Vagina (tissue), 2 donors: ENCODE measurements around the gene NCOA4.

ENCODE experiments used
- POLR2A ChIP-seq, 2 donors: fragments of 450-650 bp; IDR thresholded peaks; one replicate each; pipeline ENCODE4 v1.6.1; 2017; ENCODE audit warnings: antibody characterized with exemption in 2 of 2, mild to moderate bottlenecking in 2 of 2, moderate library complexity in 2 of 2
- POLR2AphosphoS5 ChIP-seq, 2 donors: sonication (generic); formaldehyde crosslinking; IDR thresholded peaks; one replicate each; pipeline ENCODE4 v1.9.0; 2017; ENCODE audit warnings: antibody characterized with exemption in 2 of 2, mild to moderate bottlenecking in 2 of 2, low read depth in 1 of 2; ENCODE audit not compliant: insufficient read depth in 1 of 2
- TF ChIP-seq, protein P1 (sequence below), 3 experiments: fragments of 450-650 bp in 2 of 3; fragments of 200-600 bp in 1 of 3; sonication (generic) in 1 of 3; IDR thresholded peaks; one replicate each; pipeline ENCODE4 v1.5.1; 2017 to 2019; ENCODE audit warnings: antibody characterized with exemption in 3 of 3, mild to moderate bottlenecking in 2 of 3, moderate library complexity in 2 of 3

GRCh38 chr10:45997994-45998763 lies 32.2 kb downstream of the NCOA4 start:
- TF ChIP-seq, protein P1, sequence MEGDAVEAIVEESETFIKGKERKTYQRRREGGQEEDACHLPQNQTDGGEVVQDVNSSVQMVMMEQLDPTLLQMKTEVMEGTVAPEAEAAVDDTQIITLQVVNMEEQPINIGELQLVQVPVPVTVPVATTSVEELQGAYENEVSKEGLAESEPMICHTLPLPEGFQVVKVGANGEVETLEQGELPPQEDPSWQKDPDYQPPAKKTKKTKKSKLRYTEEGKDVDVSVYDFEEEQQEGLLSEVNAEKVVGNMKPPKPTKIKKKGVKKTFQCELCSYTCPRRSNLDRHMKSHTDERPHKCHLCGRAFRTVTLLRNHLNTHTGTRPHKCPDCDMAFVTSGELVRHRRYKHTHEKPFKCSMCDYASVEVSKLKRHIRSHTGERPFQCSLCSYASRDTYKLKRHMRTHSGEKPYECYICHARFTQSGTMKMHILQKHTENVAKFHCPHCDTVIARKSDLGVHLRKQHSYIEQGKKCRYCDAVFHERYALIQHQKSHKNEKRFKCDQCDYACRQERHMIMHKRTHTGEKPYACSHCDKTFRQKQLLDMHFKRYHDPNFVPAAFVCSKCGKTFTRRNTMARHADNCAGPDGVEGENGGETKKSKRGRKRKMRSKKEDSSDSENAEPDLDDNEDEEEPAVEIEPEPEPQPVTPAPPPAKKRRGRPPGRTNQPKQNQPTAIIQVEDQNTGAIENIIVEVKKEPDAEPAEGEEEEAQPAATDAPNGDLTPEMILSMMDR (IDR thresholded peaks at IDR 0.05): no peak
- TF ChIP-seq POLR2A (IDR thresholded peaks at IDR 0.05): no peak
- no peak for TF ChIP-seq POLR2AphosphoS5 (IDR thresholded peaks at IDR 0.05; ENCODE audit: insufficient read depth in 1 of 2, low read depth in 1 of 2)
